HG03108 (cell line): ENCODE results near the gene AMHR2.

ENCODE experiments used
- ATAC-seq: cut with Tn5 transposase; IDR thresholded peaks from one replicate; pipeline ENCODE4 v1.9.1; 2021; ENCODE audit warnings: moderate library complexity; ENCODE audit not compliant: unreplicated experiment

The AMHR2 gene

DNA sequence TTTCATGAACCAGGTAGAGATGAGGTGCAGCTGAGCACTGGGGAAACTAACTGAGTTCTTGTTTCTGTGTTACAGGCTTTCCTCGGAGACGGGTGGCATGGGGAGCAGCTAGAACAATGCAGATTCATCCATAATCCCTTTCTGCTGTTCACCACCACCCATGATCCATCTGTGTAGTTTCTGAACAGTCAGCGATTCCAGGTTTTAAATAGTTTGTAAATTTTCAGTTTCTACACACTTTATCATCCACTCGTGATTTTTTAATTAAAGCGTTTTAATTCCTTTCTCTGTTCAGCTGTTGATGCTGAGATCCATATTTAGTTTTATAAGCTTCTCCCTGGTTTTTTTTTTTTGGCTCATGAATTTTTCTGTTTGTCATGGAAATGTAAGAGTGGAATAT is 55.7 kb downstream of the AMHR2 start:
- ATAC-seq: no peak

DNA sequence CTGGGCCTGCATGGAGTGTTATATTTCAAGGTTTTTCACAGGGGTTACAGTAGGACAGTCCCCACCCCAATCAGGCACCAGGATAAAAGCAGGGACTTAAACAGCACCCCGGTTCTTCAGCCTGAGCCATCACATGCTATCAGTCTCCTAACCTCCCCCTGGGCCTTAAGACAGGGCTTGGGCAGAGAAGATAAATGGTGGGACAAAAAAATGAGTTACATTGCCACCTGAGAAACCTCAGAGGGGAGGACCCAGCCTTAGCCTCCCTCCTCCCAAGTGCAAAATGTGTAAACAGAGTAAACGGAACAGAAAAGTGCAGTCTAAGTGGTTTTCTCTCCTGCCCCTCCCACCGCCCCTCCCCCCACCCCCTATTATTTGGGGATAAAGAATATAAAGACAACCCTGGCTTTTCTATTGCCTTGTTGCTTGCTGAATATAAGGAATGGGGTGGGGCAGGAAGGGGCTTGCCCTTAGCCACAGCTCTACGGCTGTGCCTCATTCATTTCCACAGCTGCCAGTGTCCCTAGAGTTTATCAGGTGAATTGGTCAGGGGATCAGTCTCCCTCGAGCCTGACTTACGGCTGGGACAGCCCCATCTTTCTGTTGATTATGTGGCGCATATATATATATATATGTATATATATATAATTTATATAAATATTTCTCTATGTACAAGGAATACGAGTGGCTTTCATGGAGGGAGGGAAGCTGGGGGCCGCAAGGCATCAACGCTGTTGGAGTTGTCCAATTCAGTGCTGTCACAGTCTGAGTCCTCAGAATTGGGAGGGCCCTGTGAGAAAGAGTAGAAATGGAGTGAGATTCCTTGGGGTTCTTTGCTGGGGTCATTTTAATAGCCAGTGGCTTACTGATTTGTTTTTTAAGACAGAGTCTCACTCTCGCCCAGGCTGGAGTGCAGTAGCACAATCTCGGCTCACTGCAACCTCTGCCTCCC is 57.1 kb downstream of the AMHR2 start:
- ATAC-seq: no peak
